Testis (tissue), 3 donors: ENCODE results near the gene EFCAB12. TPM values are rescaled to one million over a fixed set of nuclear protein-coding genes. Genes with fewer than 3 reads are reported as not detected.

Source experiments
- DNase-seq: peaks from one replicate; pipeline ENCODE4 v3.0.0-alpha.2; 2019
- H3K27ac ChIP-seq, 2 donors: fragments of 200-600 bp; sonication (generic); one replicate each; pipeline ENCODE4 v1.5.1; 2019
- H3K27me3 ChIP-seq: fragments of 200-600 bp; sonication (generic); one replicate; pipeline ENCODE4 v1.5.1; 2019
- H3K36me3 ChIP-seq: fragments of 200-600 bp; sonication (generic); one replicate; pipeline ENCODE4 v1.5.1; 2017; ENCODE audit warnings: low read depth; ENCODE audit errors: missing control alignments
- H3K4me1 ChIP-seq: fragments of 200-600 bp; sonication (generic); one replicate; pipeline ENCODE4 v1.5.1; 2019
- H3K4me3 ChIP-seq, 2 donors: fragments of 200-600 bp; sonication (generic); one replicate each; pipeline ENCODE4 v1.5.1; 2017 to 2019
- H3K9me3 ChIP-seq: fragments of 200-600 bp; sonication (generic); one replicate; pipeline ENCODE4 v1.5.1; 2017
- CTCF ChIP-seq, 3 experiments: fragments of 450-650 bp in 2 of 3; fragments of 200-600 bp in 1 of 3; sonication (generic) in 1 of 3; IDR thresholded peaks; one replicate each; pipeline ENCODE4 v1.5.1; 2016 to 2019; ENCODE audit warnings: antibody characterized with exemption in 3 of 3, mild to moderate bottlenecking in 2 of 3, moderate library complexity in 1 of 3
- POLR2A ChIP-seq: fragments of 450-650 bp; IDR thresholded peaks from one replicate; pipeline ENCODE4 v1.6.1; 2017; ENCODE audit warnings: antibody characterized with exemption, mild to moderate bottlenecking, moderate library complexity
- WGBS, 2 donors: methylation state at CpG; one replicate each; pipeline ENCODE4 v1.1.5; 2018; 5-methylcytosine and 5-hydroxymethylcytosine counted together
- intact Hi-C: fragments of 100-400 bp; cut with DNase I; formaldehyde crosslinking; loops from one replicate; pipeline ENCODE4 v1.15.1; 2023; ENCODE audit warnings: low total_unique reads
- polyA plus RNA-seq: library from polyadenylated mRNA; stranded (reverse); fragments of 350-450 nt; fragmentation: Illumina TruSeq; extraction: RNeasy Lipid Tissue Mini Kit (QIAGEN cat#74804); gene quantifications from one replicate; pipeline ENCODE4 v1.2.3, GENCODE V29; 2014; ENCODE audit warnings: low read depth, low replicate concordance; ENCODE audit not compliant: insufficient read depth
- total RNA-seq, 2 donors: library from RNA; depleted of rRNA; stranded (reverse); fragments of >200 nt; gene quantifications; one replicate each; pipeline ENCODE4 v1.2.3, GENCODE V29; 2016

The EFCAB12 gene
- total and polyA plus RNA-seq, 3 donors from 2014 or later: 7.3 to 16.0 (median 13.7) TPM

DNA sequence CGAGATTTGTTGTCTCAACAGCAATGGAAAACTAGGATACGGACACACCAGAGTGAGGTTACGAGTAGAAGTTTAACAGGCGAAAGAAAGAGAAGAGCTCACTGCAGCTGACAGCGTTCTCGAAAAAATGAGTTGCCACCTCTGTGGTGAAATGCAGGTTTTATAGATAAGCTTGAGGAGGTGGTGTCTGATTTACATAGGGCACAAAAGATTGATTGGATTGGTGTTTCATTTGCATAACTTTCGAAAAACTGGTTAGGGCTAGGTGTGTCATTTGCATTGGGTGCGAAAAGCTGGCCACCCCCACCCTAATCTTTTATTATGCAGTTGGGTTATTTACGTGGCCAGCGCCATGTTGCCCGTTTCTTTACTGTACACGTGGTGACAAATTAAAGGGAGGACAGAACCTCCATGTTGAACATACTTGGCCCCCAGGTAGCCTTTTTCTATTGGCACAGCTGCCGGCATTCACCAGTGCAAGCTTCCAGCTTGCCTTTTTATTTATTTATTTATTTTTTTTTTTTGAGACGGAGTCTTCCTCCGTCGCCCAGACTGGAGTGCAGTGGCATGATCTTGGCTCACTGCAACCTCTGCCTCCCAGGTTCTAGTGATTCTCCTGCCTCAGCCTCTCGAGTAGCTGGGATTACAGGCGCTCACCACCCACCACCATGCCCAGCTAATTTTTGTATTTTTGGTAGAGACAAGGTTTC, 19.9 kb upstream of the EFCAB12 start:
- 94% methylated on average over 18 of the region's 18 CpGs for WGBS, 2 donors
- no peaks in the 10 kb centered on the region for H3K4me1 ChIP-seq
- no peaks in the 10 kb centered on the region for H3K36me3 ChIP-seq
- no peaks in the 10 kb centered on the region for H3K27me3 ChIP-seq
- intact Hi-C loops: no loop called here
- no peak overlapping the region for H3K27ac ChIP-seq
- no peak for DNase-seq
- no peak for TF ChIP-seq CTCF (IDR thresholded peaks at IDR 0.05)
- no peak for TF ChIP-seq POLR2A
- H3K4me3 ChIP-seq: no peak overlapping the region
- no peaks in the 10 kb centered on the region for H3K9me3 ChIP-seq

DNA sequence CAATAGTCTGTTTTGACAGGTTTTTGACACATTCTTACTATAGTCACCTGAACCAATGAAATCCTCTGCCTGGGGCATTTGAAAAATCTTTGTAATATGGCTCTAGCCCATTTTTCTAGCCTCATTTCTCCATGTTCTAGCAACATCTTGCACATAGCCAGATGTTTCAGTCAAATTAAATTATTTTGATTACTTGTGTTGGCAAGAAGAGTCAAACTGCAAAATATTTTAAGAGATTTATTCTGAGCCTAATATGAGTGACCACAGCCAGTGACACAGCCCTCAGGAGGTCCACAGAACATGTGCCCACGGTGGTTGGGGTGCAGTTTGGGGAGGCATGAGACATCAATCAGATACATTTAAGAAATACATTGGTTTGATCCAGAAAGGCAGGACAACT, 18.5 kb upstream of the EFCAB12 start:
- DNase-seq: no peak
- Histone ChIP-seq H3K4me3 (no peak overlapping the region), H3K4me1 (peaks cover 7% of the 10 kb centered on the region), H3K9me3 (no peaks in the 10 kb centered on the region), H3K27ac (no peak overlapping the region), H3K36me3 (no peaks in the 10 kb centered on the region), H3K27me3 (no peaks in the 10 kb centered on the region)
- WGBS, 2 donors: 81 to 91% methylated on average over 1 of the region's 1 CpG
- intact Hi-C loops: no loop called here
- no peak for TF ChIP-seq CTCF (IDR thresholded peaks at IDR 0.05)
- TF ChIP-seq POLR2A: no peak

DNA sequence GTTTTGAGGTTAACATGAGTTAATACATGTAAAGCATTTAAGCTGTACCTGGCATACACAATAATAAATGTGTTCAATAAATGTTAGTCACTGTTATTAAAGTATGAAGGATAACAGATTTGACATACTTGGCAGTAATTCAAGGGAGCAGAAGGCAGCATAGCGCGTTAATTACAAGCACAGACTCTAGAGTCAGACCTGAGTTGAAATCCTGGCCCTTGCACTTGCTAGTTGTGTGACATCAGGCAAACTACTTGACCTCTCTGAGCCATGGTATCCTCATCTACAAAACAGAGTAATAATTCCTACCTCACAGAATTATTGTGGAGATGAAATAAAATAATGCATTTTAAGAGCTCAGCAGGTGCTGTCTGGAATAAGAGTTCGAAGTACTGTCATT, 17.0 kb upstream of the EFCAB12 start:
- Histone ChIP-seq H3K4me1 (peaks cover 19% of the 10 kb centered on the region), H3K36me3 (no peaks in the 10 kb centered on the region), H3K27me3 (no peaks in the 10 kb centered on the region), H3K9me3 (no peaks in the 10 kb centered on the region), H3K4me3 (no peak overlapping the region), H3K27ac (no peak overlapping the region)
- WGBS, 2 donors: 90 to 93% methylated on average over 3 of the region's 3 CpGs
- no peak for TF ChIP-seq CTCF (IDR thresholded peaks at IDR 0.05)
- no peak for TF ChIP-seq POLR2A
- no peak for DNase-seq
- intact Hi-C loops: no loop called here

- Histone ChIP-seq H3K4me3 (no peak overlapping the region), H3K36me3 (no peaks in the 10 kb centered on the region), H3K9me3 (no peaks in the 10 kb centered on the region), H3K27me3 (no peaks in the 10 kb centered on the region), H3K27ac (peak overlapping the region in 1 of 2 donors; percentile 90), H3K4me1 (peaks cover 24% of the 10 kb centered on the region)
- DNase-seq: no peak
- intact Hi-C loops: no loop called here
- TF ChIP-seq POLR2A (no peak), CTCF (IDR thresholded peaks at IDR 0.05) (no peak)
Measured at GRCh38 chr3:129442947-129443346, 14.5 kb upstream of the EFCAB12 start.

DNA sequence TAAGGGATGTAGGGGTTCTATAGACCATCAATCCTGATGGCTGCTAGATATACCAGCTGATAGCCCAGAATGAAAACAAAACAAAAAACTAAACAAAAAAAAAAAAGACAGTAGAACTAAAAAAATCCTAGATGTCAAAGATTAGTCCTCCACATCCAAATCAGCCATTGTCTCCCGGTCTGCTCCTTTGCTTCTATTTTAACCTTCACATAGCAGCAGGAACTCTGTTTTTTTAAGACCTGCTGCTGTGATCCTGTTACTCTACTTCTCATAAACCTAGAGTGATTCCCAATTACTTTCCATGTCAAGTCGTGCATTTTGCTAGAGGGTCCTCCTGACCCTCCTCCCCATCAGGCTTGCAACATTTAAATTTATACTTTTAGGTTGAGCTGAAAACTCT, 14.1 kb upstream of the EFCAB12 start:
- no peaks in the 10 kb centered on the region for H3K9me3 ChIP-seq
- H3K27ac ChIP-seq: peak overlapping the region; percentile 67 to 90
- H3K36me3 ChIP-seq: no peaks in the 10 kb centered on the region
- no peak overlapping the region for H3K4me3 ChIP-seq
- TF ChIP-seq POLR2A (no peak), CTCF (IDR thresholded peaks at IDR 0.05) (no peak)
- no peak for DNase-seq
- 52 to 58% methylated on average over 2 of the region's 2 CpGs for WGBS, 2 donors
- H3K27me3 ChIP-seq: no peaks in the 10 kb centered on the region
- peaks cover 24% of the 10 kb centered on the region for H3K4me1 ChIP-seq
- intact Hi-C loops: no loop called here
